Thoracic aorta (tissue), 2 donors: ENCODE results near the gene MACF1. TPM values are rescaled to one million over a fixed set of nuclear protein-coding genes. Genes with fewer than 3 reads are reported as not detected.

Experiments used
- ATAC-seq: fragments of 150-250 bp; one replicate; pipeline ENCODE4 v1.8.0; 2017; ENCODE audit warnings: low read depth; ENCODE audit not compliant: insufficient number of reproducible peaks, low FRiP score
- DNase-seq: peaks from one replicate; pipeline ENCODE4 v3.0.0-alpha.2; 2020; ENCODE audit warnings: low spot score
- H3K27ac ChIP-seq, 2 donors: fragments of 200-600 bp; sonication (generic); 1 replicate in 1 of 2; 2 replicates in 1 of 2; pipeline ENCODE4 v1.5.1; 2016; ENCODE audit warnings: mild to moderate bottlenecking in 2 of 2, moderate library complexity in 2 of 2
- H3K27me3 ChIP-seq: fragments of 200-600 bp; sonication (generic); replicated peaks from 2 replicates; pipeline ENCODE4 v1.6.0; 2016; ENCODE audit warnings: mild to moderate bottlenecking; ENCODE audit not compliant: insufficient read depth
- H3K36me3 ChIP-seq: fragments of 200-600 bp; sonication (generic); one replicate; pipeline ENCODE4 v1.5.1; 2016
- H3K4me1 ChIP-seq, 2 donors: fragments of 200-600 bp; sonication (generic); 1 replicate in 1 of 2; 2 replicates in 1 of 2; pipeline versions ENCODE4 v1.5.1 to v1.6.0; 2016; ENCODE audit warnings: low read depth in 2 of 2, mild to moderate bottlenecking in 1 of 2; ENCODE audit not compliant: control insufficient read depth in 1 of 2
- H3K4me3 ChIP-seq: fragments of 200-600 bp; sonication (generic); 2 replicates; pipeline ENCODE4 v1.5.1; 2016; ENCODE audit warnings: mild to moderate bottlenecking
- H3K9me3 ChIP-seq: fragments of 200-600 bp; sonication (generic); 2 replicates; pipeline ENCODE4 v1.5.1; 2016
- CTCF ChIP-seq: fragments of 200-600 bp; sonication (generic); IDR thresholded peaks from one replicate; pipeline ENCODE4 v1.5.1; 2019; ENCODE audit warnings: antibody characterized with exemption
- total RNA-seq, 2 donors: library from RNA; depleted of rRNA; stranded (reverse); fragments of >200 nt; gene quantifications; one replicate each; pipeline versions ENCODE4 v1.1.0 to v1.2.3, GENCODE V29; 2016

Gene MACF1
- total RNA-seq, 2 donors from 2014 or later: 604 to 650 TPM

- no peak for ATAC-seq
- H3K27me3 ChIP-seq: no peaks in the 10 kb centered on the region
- H3K9me3 ChIP-seq: no peaks in the 10 kb centered on the region
- H3K27ac ChIP-seq: no peak overlapping the region
- no peak overlapping the region for H3K4me3 ChIP-seq
- peaks cover 4 to 9% of the 10 kb centered on the region in 2 donors for H3K4me1 ChIP-seq
- no peak for DNase-seq
- no peak for TF ChIP-seq CTCF
- H3K36me3 ChIP-seq: peaks cover 47% of the 10 kb centered on the region
Observed at GRCh38 chr1:39363267-39363666, 158.8 kb downstream of the MACF1 start.

GRCh38 chr1:39368045-39368444 lies 163.6 kb downstream of the MACF1 start:
- Histone ChIP-seq H3K27me3 (no peaks in the 10 kb centered on the region), H3K4me3 (no peak overlapping the region), H3K27ac (peak overlapping the region; percentile 84 to 91), H3K4me1 (peaks cover 17 to 43% of the 10 kb centered on the region in 2 donors), H3K36me3 (peaks cover 12% of the 10 kb centered on the region), H3K9me3 (no peaks in the 10 kb centered on the region)
- no peak for TF ChIP-seq CTCF
- DNase-seq (no peak), ATAC-seq (no peak)

GRCh38 chr1:39369565-39369964 lies 165.1 kb downstream of the MACF1 start:
- Histone ChIP-seq H3K9me3 (no peaks in the 10 kb centered on the region), H3K4me1 (peaks cover 17 to 43% of the 10 kb centered on the region in 2 donors), H3K36me3 (peaks cover 12% of the 10 kb centered on the region), H3K27me3 (no peaks in the 10 kb centered on the region), H3K4me3 (peak overlapping the region; percentile 55), H3K27ac (peak overlapping the region; percentile 84 to 91)
- no peak for TF ChIP-seq CTCF
- DNase-seq (no peak), ATAC-seq (peak; percentile 53)

GRCh38 chr1:39370602-39371001 lies 166.1 kb downstream of the MACF1 start:
- DNase-seq (no peak), ATAC-seq (peak; percentile 91)
- H3K9me3 ChIP-seq: no peaks in the 10 kb centered on the region
- H3K27me3 ChIP-seq: no peaks in the 10 kb centered on the region
- no peak for TF ChIP-seq CTCF
- peaks cover 17 to 43% of the 10 kb centered on the region in 2 donors for H3K4me1 ChIP-seq
- peaks cover 6% of the 10 kb centered on the region for H3K36me3 ChIP-seq
- H3K27ac ChIP-seq: peak overlapping the region; percentile 84 to 91
- H3K4me3 ChIP-seq: peak overlapping the region; percentile 55

GRCh38 chr1:39372105-39372504 lies 167.6 kb downstream of the MACF1 start:
- peak overlapping the region; percentile 84 to 91 for H3K27ac ChIP-seq
- ATAC-seq: no peak

More at GRCh38 chr1:39372105-39372504, 167.6 kb downstream of the MACF1 start:
- TF ChIP-seq CTCF: no peak
- no peaks in the 10 kb centered on the region for H3K27me3 ChIP-seq
- no peak for DNase-seq
- H3K4me3 ChIP-seq: no peak overlapping the region
- no peaks in the 10 kb centered on the region for H3K9me3 ChIP-seq
- peaks cover 17 to 43% of the 10 kb centered on the region in 2 donors for H3K4me1 ChIP-seq
- H3K36me3 ChIP-seq: peaks cover 6% of the 10 kb centered on the region
